Hepatocyte (in vitro differentiated cells): ENCODE data around the gene GSN. TPM values are rescaled to one million over a fixed set of nuclear protein-coding genes. Genes with fewer than 3 reads are reported as not detected.

ENCODE experiments used
- DNase-seq: peaks from one replicate; pipeline ENCODE4 v3.0.0-alpha.2; 2016; ENCODE audit warnings: low spot score
- H2AFZ ChIP-seq: fragments of 200-600 bp; sonication (generic); 2 replicates; pipeline ENCODE4 v1.6.0; 2016; ENCODE audit warnings: antibody characterized with exemption, mild to moderate bottlenecking
- H3K27ac ChIP-seq: fragments of 200-600 bp; sonication (generic); 2 replicates; pipeline ENCODE4 v1.5.1; 2016; ENCODE audit warnings: mild to moderate bottlenecking
- H3K27me3 ChIP-seq: fragments of 200-600 bp; sonication (generic); 2 replicates; pipeline ENCODE4 v1.6.1; 2016
- H3K36me3 ChIP-seq: fragments of 200-600 bp; sonication (generic); replicated peaks from 2 replicates; pipeline ENCODE4 v1.5.1; 2016; ENCODE audit warnings: low read depth; ENCODE audit not compliant: insufficient read depth
- H3K4me1 ChIP-seq: fragments of 200-600 bp; sonication (generic); 2 replicates; pipeline ENCODE4 v1.5.1; 2016; ENCODE audit warnings: mild to moderate bottlenecking, moderate library complexity; ENCODE audit not compliant: insufficient read depth
- H3K4me2 ChIP-seq: fragments of 200-600 bp; sonication (generic); 2 replicates; pipeline ENCODE4 v1.6.0; 2016
- H3K4me3 ChIP-seq: fragments of 200-600 bp; sonication (generic); 2 replicates; pipeline ENCODE4 v1.5.1; 2016; ENCODE audit warnings: mild to moderate bottlenecking
- H3K79me2 ChIP-seq: fragments of 200-600 bp; sonication (generic); 2 replicates; pipeline ENCODE4 v1.6.0; 2017; ENCODE audit warnings: mild to moderate bottlenecking
- H3K9me2 ChIP-seq: fragments of 200-600 bp; sonication (generic); replicated peaks from 2 replicates; pipeline ENCODE4 v1.6.0; 2017; ENCODE audit warnings: mild to moderate bottlenecking; ENCODE audit not compliant: insufficient read depth
- H3K9me3 ChIP-seq: fragments of 200-600 bp; sonication (generic); 2 replicates; pipeline ENCODE4 v1.5.1; 2016; ENCODE audit warnings: low read depth, mild to moderate bottlenecking
- H4K20me1 ChIP-seq: fragments of 200-600 bp; sonication (generic); 2 replicates; pipeline ENCODE4 v1.6.0; 2016; ENCODE audit warnings: mild to moderate bottlenecking; ENCODE audit not compliant: insufficient read depth, poor library complexity, severe bottlenecking
- CTCF ChIP-seq: fragments of 200-600 bp; sonication (generic); IDR thresholded peaks from 2 replicates; pipeline ENCODE4 v1.5.1; 2016; ENCODE audit warnings: antibody characterized with exemption, mild to moderate bottlenecking; ENCODE audit not compliant: poor library complexity
- EZH2 ChIP-seq: fragments of 200-600 bp; sonication (generic); IDR thresholded peaks from 2 replicates; pipeline ENCODE4 v1.6.1; 2016; ENCODE audit warnings: antibody characterized with exemption, mild to moderate bottlenecking, borderline replicate concordance
- EZH2phosphoT487 ChIP-seq: fragments of 200-600 bp; sonication (generic); IDR thresholded peaks from one replicate; pipeline ENCODE4 v1.6.1; 2018; ENCODE audit warnings: antibody characterized with exemption, mild to moderate bottlenecking, low read depth, moderate library complexity; ENCODE audit not compliant: unreplicated experiment, severe bottlenecking
- WGBS: methylation state at CpG from one replicate; pipeline ENCODE4 v1.1.6; 2016; ENCODE audit warnings: low lambda C conversion rate; ENCODE audit errors: missing lambda C conversion rate; 5-methylcytosine and 5-hydroxymethylcytosine counted together
- polyA plus RNA-seq: library from polyadenylated mRNA; unstranded; fragments of >200 nt; fragmentation: Nextera tagmentation; extraction: Ambion mirVana; gene quantifications from 2 replicates; pipeline ENCODE4 v1.2.1, GENCODE V29; 2016
- total RNA-seq: library from RNA; depleted of rRNA; stranded (reverse); fragments of >200 nt; gene quantifications from 2 replicates; pipeline ENCODE4 v1.2.3, GENCODE V29; 2014

GSN gene
- total and polyA plus RNA-seq, 2 experiments from 2014 or later = 396 to 404 TPM

- 91% methylated on average over 12 of the region's 12 CpGs for WGBS
- no peak overlapping the region for H3K27ac ChIP-seq
Measured at GRCh38 chr9:121246821-121247561, 21.0 kb upstream of the GSN start.

GRCh38 chr9:121249563-121249962 lies 18.4 kb upstream of the GSN start:
- no peak for DNase-seq
- no peak overlapping the region for H3K27ac ChIP-seq

More at GRCh38 chr9:121246821-121247561, 21.0 kb upstream of the GSN start:
- Histone ChIP-seq H2AFZ (no peak overlapping the region), H3K36me3 (no peaks in the 10 kb centered on the region), H3K4me3 (no peak overlapping the region), H3K79me2 (no peaks in the 10 kb centered on the region), H3K9me3 (no peaks in the 10 kb centered on the region), H3K27me3 (no peaks in the 10 kb centered on the region), H3K4me2 (no peak overlapping the region), H4K20me1 (no peaks in the 10 kb centered on the region), H3K9me2 (no peaks in the 10 kb centered on the region), H3K4me1 (no peaks in the 10 kb centered on the region)
- TF ChIP-seq EZH2 = no peak
- no peak for TF ChIP-seq EZH2phosphoT487
- TF ChIP-seq CTCF = no peak
- no peak for DNase-seq

GRCh38 chr9:121252104-121252851 lies 15.7 kb upstream of the GSN start:
- TF ChIP-seq CTCF (no peak), EZH2phosphoT487 (no peak), EZH2 (no peak)
- no peak for DNase-seq
- H3K79me2 ChIP-seq = no peaks in the 10 kb centered on the region
- H3K27me3 ChIP-seq = no peaks in the 10 kb centered on the region
- H3K36me3 ChIP-seq = no peaks in the 10 kb centered on the region
- 98% methylated on average over 5 of the region's 5 CpGs for WGBS
- no peak overlapping the region for H3K4me2 ChIP-seq
- no peak overlapping the region for H3K27ac ChIP-seq
- no peaks in the 10 kb centered on the region for H3K9me3 ChIP-seq
- no peak overlapping the region for H3K4me3 ChIP-seq
- H3K4me1 ChIP-seq = no peaks in the 10 kb centered on the region
- H2AFZ ChIP-seq = no peak overlapping the region
- no peaks in the 10 kb centered on the region for H4K20me1 ChIP-seq
- no peaks in the 10 kb centered on the region for H3K9me2 ChIP-seq

More at GRCh38 chr9:121249563-121249962, 18.4 kb upstream of the GSN start:
- TF ChIP-seq CTCF (no peak), EZH2 (no peak), EZH2phosphoT487 (no peak)
- Histone ChIP-seq H3K27me3 (no peaks in the 10 kb centered on the region), H3K79me2 (no peaks in the 10 kb centered on the region), H3K4me2 (no peak overlapping the region), H3K36me3 (no peaks in the 10 kb centered on the region), H2AFZ (no peak overlapping the region), H3K4me3 (no peak overlapping the region), H4K20me1 (no peaks in the 10 kb centered on the region), H3K9me3 (no peaks in the 10 kb centered on the region), H3K9me2 (no peaks in the 10 kb centered on the region), H3K4me1 (no peaks in the 10 kb centered on the region)
- 92% methylated on average over 3 of the region's 3 CpGs for WGBS
